HUES48 (cell line): ENCODE results near the gene PRR14.

Experiments used
- H3K27ac ChIP-seq: one replicate; pipeline ENCODE4 v1.7.0; 2013; ENCODE audit warnings: low read depth, low read length, inconsistent platforms
- H3K27me3 ChIP-seq: 2 replicates; pipeline ENCODE4 v1.6.1; 2013; ENCODE audit warnings: mild to moderate bottlenecking, low read length; ENCODE audit not compliant: control insufficient read depth, insufficient read depth
- H3K36me3 ChIP-seq: 2 replicates; pipeline ENCODE4 v1.6.1; 2013; ENCODE audit warnings: low read length; ENCODE audit not compliant: control insufficient read depth, insufficient read depth
- H3K4me1 ChIP-seq: 2 replicates; pipeline ENCODE4 v1.6.1; 2013; ENCODE audit warnings: mild to moderate bottlenecking, low read length; ENCODE audit not compliant: control insufficient read depth, insufficient read depth
- H3K4me3 ChIP-seq: 2 replicates; pipeline ENCODE4 v1.5.1; 2013; ENCODE audit warnings: mild to moderate bottlenecking, low read depth, low read length
- H3K9ac ChIP-seq: 2 replicates; pipeline ENCODE4 v1.6.1; 2013; ENCODE audit warnings: mild to moderate bottlenecking, low read depth, low read length, moderate library complexity
- H3K9me3 ChIP-seq: 2 replicates; pipeline ENCODE4 v1.6.1; 2013; ENCODE audit warnings: low read length; ENCODE audit not compliant: control insufficient read depth, insufficient read depth

PRR14 gene

GRCh38 chr16:30669026-30669902 is 18.5 kb downstream of the PRR14 start:
- Histone ChIP-seq H3K9me3 (no peaks in the 10 kb centered on the region), H3K4me3 (no peak overlapping the region), H3K27me3 (peaks cover 83% of the 10 kb centered on the region), H3K27ac (no peak overlapping the region), H3K9ac (no peak overlapping the region), H3K4me1 (no peaks in the 10 kb centered on the region), H3K36me3 (peaks cover 36% of the 10 kb centered on the region; the same call in 1 of the 2 replicates)

GRCh38 chr16:30669903-30670824 is 19.4 kb downstream of the PRR14 start:
- no peak overlapping the region for H3K27ac ChIP-seq
- no peak overlapping the region for H3K4me3 ChIP-seq
- peaks cover 90% of the 10 kb centered on the region for H3K27me3 ChIP-seq

GRCh38 chr16:30675143-30675542 is 24.4 kb downstream of the PRR14 start:
- H3K4me1 ChIP-seq: peaks cover 4% of the 10 kb centered on the region; the same call in 1 of the 2 replicates
- no peaks in the 10 kb centered on the region for H3K36me3 ChIP-seq
- H3K27ac ChIP-seq: no peak overlapping the region
- peaks cover 94% of the 10 kb centered on the region for H3K27me3 ChIP-seq
- no peak overlapping the region for H3K4me3 ChIP-seq
- no peak overlapping the region for H3K9ac ChIP-seq
- no peaks in the 10 kb centered on the region for H3K9me3 ChIP-seq

More at GRCh38 chr16:30669903-30670824, 19.4 kb downstream of the PRR14 start:
- Histone ChIP-seq H3K4me1 (no peaks in the 10 kb centered on the region), H3K9me3 (no peaks in the 10 kb centered on the region), H3K9ac (no peak overlapping the region), H3K36me3 (peaks cover 31% of the 10 kb centered on the region; the same call in 1 of the 2 replicates)

- Histone ChIP-seq H3K9ac (no peak overlapping the region), H3K27ac (no peak overlapping the region), H3K9me3 (no peaks in the 10 kb centered on the region), H3K4me1 (peaks cover 4% of the 10 kb centered on the region; the same call in 1 of the 2 replicates), H3K36me3 (no peaks in the 10 kb centered on the region), H3K4me3 (no peak overlapping the region), H3K27me3 (peaks cover 95% of the 10 kb centered on the region)
These were observed 27.3 kb downstream of the PRR14 start for GRCh38 chr16:30677931-30678585.

- Histone ChIP-seq H3K36me3 (no peaks in the 10 kb centered on the region), H3K9ac (no peak overlapping the region), H3K27ac (no peak overlapping the region), H3K27me3 (peaks cover 95% of the 10 kb centered on the region), H3K9me3 (no peaks in the 10 kb centered on the region), H3K4me3 (no peak overlapping the region), H3K4me1 (peaks cover 4% of the 10 kb centered on the region; the same call in 1 of the 2 replicates)
These were observed 27.8 kb downstream of the PRR14 start for GRCh38 chr16:30678586-30678970.

GRCh38 chr16:30680326-30680725 is 29.6 kb downstream of the PRR14 start:
- peaks cover 95% of the 10 kb centered on the region for H3K27me3 ChIP-seq
- no peak overlapping the region for H3K27ac ChIP-seq
- no peaks in the 10 kb centered on the region for H3K9me3 ChIP-seq
- H3K4me1 ChIP-seq: peaks cover 4% of the 10 kb centered on the region; the same call in 1 of the 2 replicates
- no peak overlapping the region for H3K4me3 ChIP-seq
- no peak overlapping the region for H3K9ac ChIP-seq
- no peaks in the 10 kb centered on the region for H3K36me3 ChIP-seq

- H3K4me3 ChIP-seq: no peak overlapping the region
- no peak overlapping the region for H3K27ac ChIP-seq
- H3K36me3 ChIP-seq: no peaks in the 10 kb centered on the region
- peaks cover 100% of the 10 kb centered on the region for H3K27me3 ChIP-seq
- H3K4me1 ChIP-seq: peaks cover 12% of the 10 kb centered on the region
- H3K9ac ChIP-seq: no peak overlapping the region
- H3K9me3 ChIP-seq: no peaks in the 10 kb centered on the region
These were observed 37.9 kb downstream of the PRR14 start for GRCh38 chr16:30688701-30689100.

GRCh38 chr16:30691907-30692306 is 41.1 kb downstream of the PRR14 start:
- H3K27me3 ChIP-seq: peaks cover 98% of the 10 kb centered on the region
- no peak overlapping the region for H3K4me3 ChIP-seq
- H3K27ac ChIP-seq: no peak overlapping the region
- peaks cover 12% of the 10 kb centered on the region for H3K4me1 ChIP-seq
- H3K9ac ChIP-seq: no peak overlapping the region
- no peaks in the 10 kb centered on the region for H3K9me3 ChIP-seq
- H3K36me3 ChIP-seq: no peaks in the 10 kb centered on the region

GRCh38 chr16:30692396-30693064 is 41.8 kb downstream of the PRR14 start:
- no peaks in the 10 kb centered on the region for H3K9me3 ChIP-seq
- H3K9ac ChIP-seq: no peak overlapping the region
- H3K27ac ChIP-seq: no peak overlapping the region
- peaks cover 14% of the 10 kb centered on the region for H3K4me1 ChIP-seq
- no peak overlapping the region for H3K4me3 ChIP-seq
- peaks cover 98% of the 10 kb centered on the region for H3K27me3 ChIP-seq
- H3K36me3 ChIP-seq: no peaks in the 10 kb centered on the region
